ENCODE measurements around the gene DMXL1.
"Not testable (repeated sequence)": the region's sequence is repeated elsewhere in the genome, so short reads cannot be mapped to it uniquely, and the experiment has no call there.

DMXL1 gene

GRCh38 chr5:119071561-119071995 is 691 bp downstream of the DMXL1 start:
- DNase-seq (ENCODE audit: low spot score): no peak

DNA sequence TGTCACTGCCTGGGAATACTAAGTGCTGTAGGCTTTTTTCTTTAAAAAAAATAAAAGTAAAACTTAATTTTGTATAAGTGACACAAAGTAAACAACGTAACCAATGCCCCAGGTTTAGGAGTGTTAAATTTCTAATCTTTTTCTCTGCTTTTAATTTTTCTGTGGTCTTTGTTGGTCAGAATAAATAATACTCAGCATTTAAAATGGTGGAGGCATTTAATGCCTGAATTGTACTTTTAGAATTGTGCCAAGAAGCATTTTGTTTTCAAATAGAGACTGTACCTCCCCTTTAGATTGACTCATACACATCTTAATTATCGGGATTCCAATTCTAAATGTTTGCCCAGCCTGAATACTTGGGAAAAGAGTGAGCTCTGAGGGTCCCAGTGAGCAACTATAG is 1.6 kb downstream of the DMXL1 start:
- DNase-seq (ENCODE audit: low spot score): no peak

DNA sequence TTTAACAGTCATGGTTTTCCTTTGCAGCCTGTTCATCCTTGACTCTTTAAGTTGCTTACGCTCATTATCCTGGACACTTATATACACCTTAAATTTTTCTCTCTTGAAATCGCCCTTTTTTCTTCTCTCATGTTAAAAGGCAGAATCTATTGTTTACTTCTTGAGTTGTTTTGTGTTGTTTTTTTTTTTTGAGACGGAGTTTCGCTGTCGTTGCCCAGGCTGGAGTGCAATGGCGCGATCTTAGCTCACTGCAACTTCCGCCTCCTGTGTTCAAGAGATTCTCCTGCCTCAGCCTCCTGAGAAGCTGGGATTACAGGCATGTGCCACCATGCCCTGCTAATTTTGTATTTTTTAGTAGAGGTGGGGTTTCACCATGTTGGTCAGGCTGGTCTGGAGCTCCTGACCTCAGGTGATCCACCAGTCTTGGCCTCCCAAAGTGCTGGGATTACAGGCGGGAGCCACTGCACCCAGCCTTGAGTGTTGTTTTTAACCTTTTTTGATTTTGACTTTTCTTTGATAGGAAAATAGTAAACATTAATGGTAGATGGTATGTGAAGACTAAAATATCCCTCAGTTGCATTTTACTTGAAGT is 3.0 kb downstream of the DMXL1 start:
- not testable (repeated sequence) for DNase-seq (ENCODE audit: low spot score)

DNA sequence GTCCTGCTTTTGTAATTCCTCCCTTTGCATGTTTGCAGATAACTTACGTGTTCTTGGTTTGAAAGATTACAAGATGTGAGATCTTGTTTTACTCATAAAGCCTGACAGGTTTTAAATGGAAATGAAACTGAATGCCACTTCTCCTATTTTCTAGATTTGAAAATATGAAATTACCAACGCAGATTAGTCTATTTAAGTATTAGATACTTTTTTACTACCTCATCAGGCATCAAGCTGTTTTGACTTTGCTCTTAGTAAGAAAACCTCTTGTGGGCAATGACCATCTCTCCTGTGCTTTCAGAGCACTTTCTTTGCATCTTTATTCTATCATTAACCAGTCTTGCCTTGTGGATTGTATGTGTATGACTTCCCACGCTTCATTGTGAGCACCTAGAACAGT is 3.5 kb downstream of the DMXL1 start:
- no peak for DNase-seq (ENCODE audit: low spot score)

DNA sequence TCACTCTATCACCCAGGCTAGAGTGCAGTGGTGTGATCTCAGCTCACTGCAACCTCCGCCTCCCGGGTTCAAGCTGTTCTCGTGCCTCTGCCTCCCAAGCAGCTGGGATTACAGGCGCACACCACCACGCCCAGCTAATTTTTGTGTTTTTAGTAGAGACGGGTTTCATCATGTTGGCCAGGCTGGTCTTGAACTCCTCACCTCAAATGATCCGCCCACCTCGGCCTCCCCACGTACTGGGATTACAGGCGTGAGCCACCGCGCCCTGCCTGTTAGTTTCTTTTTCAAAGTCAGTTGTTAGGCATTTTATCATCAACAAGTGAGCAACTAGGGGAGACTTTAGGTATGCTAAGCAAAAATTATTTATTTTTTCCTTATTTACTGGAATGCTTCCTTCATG is 4.4 kb downstream of the DMXL1 start:
- not testable (repeated sequence) for DNase-seq (ENCODE audit: low spot score)

DNA sequence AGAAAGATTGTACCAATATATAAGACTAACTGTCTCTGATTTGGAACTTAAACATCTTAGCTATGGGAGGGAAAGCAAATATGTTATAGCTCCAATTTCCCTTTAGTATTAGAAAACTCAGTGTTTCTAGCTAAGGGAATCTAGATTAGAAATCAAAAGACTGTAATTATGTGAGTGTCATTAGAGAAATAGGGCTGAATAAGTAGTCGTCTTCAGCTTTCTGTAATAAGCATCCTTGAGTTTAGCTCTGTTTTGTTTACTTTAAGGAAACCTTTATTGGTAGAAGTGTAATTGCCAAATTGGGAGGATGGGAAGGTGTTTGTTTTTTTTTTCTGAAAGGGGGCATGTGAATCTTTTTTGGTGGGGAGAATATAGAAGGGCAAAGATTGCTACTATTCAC is 5.2 kb downstream of the DMXL1 start:
- no peak for DNase-seq (ENCODE audit: low spot score)

GRCh38 chr5:119077444-119077843 is 6.6 kb downstream of the DMXL1 start:
- no peak for DNase-seq (ENCODE audit: low spot score)

DNA sequence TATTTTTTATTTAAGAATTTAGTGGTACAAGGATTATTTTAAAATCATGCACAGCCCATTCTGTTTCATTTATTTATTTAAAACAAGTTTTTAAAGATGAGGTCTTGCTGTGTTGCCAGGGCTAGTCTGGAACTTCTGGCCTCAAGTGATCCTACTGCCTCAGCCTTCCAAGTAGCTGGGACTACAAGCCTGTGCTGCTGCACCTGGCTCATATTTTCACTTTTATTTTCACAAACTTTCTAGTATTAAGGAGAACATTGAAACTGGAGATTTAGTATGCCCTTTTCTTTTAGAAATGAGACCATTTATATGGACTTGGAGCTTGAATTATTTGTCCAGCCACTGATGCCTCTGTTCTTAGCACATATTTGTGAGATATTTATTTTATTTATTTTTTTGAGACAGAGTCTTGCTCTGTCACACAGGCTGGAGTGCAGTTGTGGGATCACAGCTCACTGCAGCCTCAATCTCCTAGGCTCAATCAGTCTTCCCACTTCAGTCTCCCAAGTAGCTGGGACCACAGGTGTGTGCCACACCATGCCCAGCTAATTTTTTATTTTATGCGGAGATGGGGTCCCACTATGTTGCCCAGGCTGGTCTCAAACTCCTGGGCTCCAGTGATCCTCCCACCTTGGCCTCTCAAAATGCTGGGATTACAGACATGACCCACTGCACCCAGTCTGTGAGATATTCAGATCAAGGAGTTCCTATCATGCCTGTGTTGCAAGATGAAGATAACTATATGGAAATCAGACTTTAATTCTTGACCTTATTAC is 7.4 kb downstream of the DMXL1 start:
- DNase-seq (ENCODE audit: low spot score): no peak

- DNase-seq (ENCODE audit: low spot score): no peak
These were observed 8.0 kb downstream of the DMXL1 start for GRCh38 chr5:119078861-119079260.

DNA sequence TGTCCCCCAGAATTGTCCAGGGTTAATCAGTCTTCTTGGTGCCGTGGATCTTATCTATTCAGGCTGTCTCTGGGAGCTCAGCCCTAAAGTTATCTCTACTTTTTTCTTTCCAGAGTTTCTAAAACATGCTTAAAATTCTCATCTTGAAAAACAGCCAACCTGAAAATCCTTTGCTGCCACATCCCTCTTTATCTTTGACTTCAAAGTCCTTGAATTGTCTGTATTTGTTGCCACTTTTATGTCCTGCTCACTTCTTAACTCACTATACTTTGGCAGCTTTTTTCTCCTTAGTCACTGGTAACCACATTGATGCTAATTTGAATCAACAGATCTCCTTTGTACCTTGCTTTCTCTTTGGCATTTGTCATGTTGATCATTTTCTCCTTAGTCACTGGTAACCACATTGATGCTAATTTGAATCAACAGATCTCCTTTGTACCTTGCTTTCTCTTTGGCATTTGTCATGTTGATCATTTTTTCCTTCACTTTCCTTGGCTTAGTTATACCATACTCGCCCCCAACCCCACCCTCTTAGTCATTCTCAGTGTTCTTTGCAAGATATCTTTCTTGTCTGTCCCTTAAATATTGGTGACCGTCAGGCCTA is 8.5 kb downstream of the DMXL1 start:
- no peak for DNase-seq (ENCODE audit: low spot score)

DNA sequence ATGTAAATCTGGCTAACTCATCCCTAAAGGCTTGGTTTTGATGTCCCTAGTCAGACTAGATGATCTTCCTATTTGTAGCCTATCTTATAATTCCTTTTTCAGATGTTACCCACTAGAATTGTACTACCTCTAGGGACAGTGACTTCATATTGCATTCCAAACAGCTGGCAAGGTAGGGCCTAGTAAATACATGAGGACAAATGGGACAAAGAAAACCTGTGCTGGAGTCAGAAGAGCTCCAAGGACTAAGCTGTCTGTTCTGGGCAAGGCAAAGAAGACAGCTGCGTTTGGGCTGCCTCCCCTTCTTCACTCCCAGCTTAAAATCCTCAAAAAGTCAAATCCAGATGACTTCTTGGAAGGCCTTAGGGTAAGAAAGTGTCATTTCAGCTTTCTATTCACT is 10.0 kb downstream of the DMXL1 start:
- no peak for DNase-seq (ENCODE audit: low spot score)

- no peak for DNase-seq (ENCODE audit: low spot score)
These were observed 11.8 kb downstream of the DMXL1 start for GRCh38 chr5:119082691-119083090.

DNA sequence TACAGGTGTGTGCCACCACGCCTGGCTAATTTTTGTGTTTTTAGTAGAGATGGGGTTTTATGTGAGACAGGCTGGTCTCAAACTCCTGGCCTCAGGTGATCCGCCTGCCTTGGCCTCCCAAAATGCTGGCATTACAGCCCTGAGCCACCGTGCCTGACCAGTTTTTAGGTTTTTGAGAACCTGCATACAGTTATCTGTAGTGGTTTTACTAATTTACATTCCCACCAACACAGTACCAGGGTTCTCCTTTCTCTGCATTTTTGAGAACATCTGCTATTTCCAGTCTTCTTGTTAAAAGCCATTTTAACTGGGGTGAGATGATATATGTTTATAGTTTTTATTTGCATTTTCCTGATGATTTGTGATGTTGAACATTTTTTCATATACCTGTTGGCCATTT is 12.8 kb downstream of the DMXL1 start:
- no peak for DNase-seq (ENCODE audit: low spot score)

GRCh38 chr5:119088438-119088837 is 17.6 kb downstream of the DMXL1 start:
- no peak for DNase-seq (ENCODE audit: low spot score)

GRCh38 chr5:119095611-119096010 is 24.7 kb downstream of the DMXL1 start:
- no peak for DNase-seq (ENCODE audit: low spot score)

DNA sequence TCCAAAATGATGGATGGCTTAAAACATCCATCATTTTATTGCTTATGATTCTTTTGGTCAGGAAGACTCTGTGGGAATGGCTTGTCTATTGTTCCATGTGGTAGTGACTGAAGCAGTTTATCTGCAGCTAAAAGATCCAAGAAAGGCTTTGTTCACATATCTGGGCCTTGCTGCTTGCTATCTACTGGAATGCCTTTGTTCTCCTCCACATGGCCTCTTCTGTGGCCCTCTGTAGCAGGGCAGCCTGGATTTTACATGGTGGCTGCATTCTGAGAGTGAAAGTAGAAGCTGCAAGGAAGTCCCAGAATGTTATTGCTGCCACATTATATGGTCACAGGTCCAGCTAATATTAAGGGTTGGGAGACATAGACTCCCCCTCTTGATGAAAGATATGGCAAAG is 35.1 kb downstream of the DMXL1 start:
- peak; percentile 44 for DNase-seq (ENCODE audit: low spot score)

DNA sequence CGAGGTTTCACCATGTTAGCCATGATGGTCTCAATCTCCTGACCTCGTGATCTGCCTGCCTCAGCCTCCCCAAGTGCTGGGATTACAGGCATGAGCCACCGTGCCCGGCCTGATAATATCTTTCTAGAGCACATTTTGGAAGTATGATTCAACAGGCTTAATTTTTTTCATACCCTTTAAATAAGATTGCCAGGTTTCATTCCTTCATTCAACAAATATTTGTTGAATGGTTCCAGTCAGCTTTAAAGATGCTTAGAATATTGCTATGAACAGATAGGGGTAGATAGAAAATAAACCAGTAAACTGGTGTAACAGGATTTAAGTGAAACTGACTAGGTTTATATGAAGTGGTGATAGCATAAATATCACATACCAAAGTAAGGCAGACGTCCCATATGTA is 41.3 kb downstream of the DMXL1 start:
- DNase-seq (ENCODE audit: low spot score): no peak

GRCh38 chr5:119117237-119117636 is 46.4 kb downstream of the DMXL1 start:
- DNase-seq (ENCODE audit: low spot score): no peak

DNA sequence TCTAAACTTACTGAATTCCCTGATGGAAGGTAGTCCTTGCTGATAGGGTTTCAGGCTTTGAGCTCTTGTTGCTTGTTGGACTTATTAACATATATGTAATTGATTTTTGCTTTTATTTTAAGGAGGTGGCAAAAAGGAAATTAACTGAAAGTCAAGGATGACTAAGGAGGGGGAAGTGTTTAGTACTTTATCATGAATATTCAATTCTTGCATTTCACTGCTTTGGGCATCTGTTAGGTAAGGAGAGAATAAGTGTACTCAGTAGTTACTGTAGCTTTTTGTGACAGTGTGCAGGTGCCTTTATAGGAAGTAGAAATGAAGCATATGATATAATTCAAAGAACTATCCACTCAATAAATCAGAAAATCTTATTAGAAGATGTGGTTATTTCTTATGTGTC is 47.1 kb downstream of the DMXL1 start:
- DNase-seq (ENCODE audit: low spot score): no peak

DNA sequence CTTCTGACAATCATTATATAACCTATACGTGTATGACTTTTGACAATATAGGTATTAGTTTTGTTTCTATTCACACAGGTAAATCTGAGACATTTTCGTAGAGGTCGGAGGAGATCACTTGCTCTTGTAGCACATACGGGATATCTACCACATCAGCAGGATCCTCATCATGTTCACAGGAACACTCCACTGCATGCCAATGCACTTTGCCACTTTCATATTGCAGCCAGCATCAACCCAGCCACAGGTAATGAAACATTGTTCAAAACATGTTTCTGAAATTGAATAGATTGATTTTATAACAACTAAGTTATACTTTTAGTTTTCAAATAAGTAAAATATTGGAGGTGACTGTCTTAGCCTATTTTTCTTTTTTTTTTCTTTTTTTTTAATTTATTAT is 50.0 kb downstream of the DMXL1 start:
- DNase-seq (ENCODE audit: low spot score): no peak

- not testable (repeated sequence) for DNase-seq (ENCODE audit: low spot score)
These were observed 51.6 kb downstream of the DMXL1 start for GRCh38 chr5:119122474-119122873.

GRCh38 chr5:119123280-119123679 is 52.4 kb downstream of the DMXL1 start:
- no peak for DNase-seq (ENCODE audit: low spot score)

GRCh38 chr5:119129770-119130169 is 58.9 kb downstream of the DMXL1 start:
- no peak for DNase-seq (ENCODE audit: low spot score)
